Lung microvascular endothelial cell (primary cell): ENCODE data around the gene KCNMB2. TPM values are rescaled to one million over a fixed set of nuclear protein-coding genes. Genes with fewer than 3 reads are reported as not detected.
"Not testable (repeated sequence)": the region's sequence is repeated elsewhere in the genome, so short reads cannot be mapped to it uniquely, and the experiment has no call there.

Source experiments
- DNase-seq, 2 donors: peaks; one replicate each; pipeline versions ENCODE4 v3.0.0 to v3.0.0-alpha.2; 2010; ENCODE audit warnings: low read depth in 2 of 2
- total RNA-seq: library from RNA; depleted of rRNA; stranded (reverse); fragments of >200 nt; gene quantifications from 2 replicates; pipeline ENCODE4 v1.2.1, GENCODE V29; 2014

Gene KCNMB2
- not detected in 2 replicates for total RNA-seq

GRCh38 chr3:178536211-178537079, at the start of gene KCNMB2:
TSS of gene KCNMB2 (plus strand) at chr3:178536436.
- no peak for DNase-seq

- no peak for DNase-seq
These were observed 49.3 kb upstream of the KCNMB2 start for GRCh38 chr3:178486903-178487302.

- DNase-seq: no peak
These were observed 48.5 kb upstream of the KCNMB2 start for GRCh38 chr3:178487752-178488151.

- DNase-seq: no peak
These were observed 44.5 kb upstream of the KCNMB2 start for GRCh38 chr3:178491751-178492150.

- no peak for DNase-seq
These were observed 43.7 kb upstream of the KCNMB2 start for GRCh38 chr3:178492491-178492890.

- DNase-seq: no peak
These were observed 41.9 kb upstream of the KCNMB2 start for GRCh38 chr3:178494386-178494785.

GRCh38 chr3:178496911-178497310, 39.3 kb upstream of the KCNMB2 start:
- DNase-seq: no peak

- no peak for DNase-seq
These were observed 37.4 kb upstream of the KCNMB2 start for GRCh38 chr3:178498871-178499270.

GRCh38 chr3:178500631-178501030, 35.6 kb upstream of the KCNMB2 start:
- DNase-seq: no peak

- no peak for DNase-seq
These were observed 32.1 kb upstream of the KCNMB2 start for GRCh38 chr3:178504128-178504527.

- no peak for DNase-seq
These were observed 30.4 kb upstream of the KCNMB2 start for GRCh38 chr3:178505832-178506231.

- no peak for DNase-seq
These were observed 28.5 kb upstream of the KCNMB2 start for GRCh38 chr3:178507507-178508442.

GRCh38 chr3:178508443-178508825, 27.8 kb upstream of the KCNMB2 start:
- no peak for DNase-seq

GRCh38 chr3:178510496-178510895, 25.7 kb upstream of the KCNMB2 start:
- DNase-seq: no peak

GRCh38 chr3:178512647-178513046, 23.6 kb upstream of the KCNMB2 start:
- DNase-seq: peak in 1 of 2 donors; percentile 7

GRCh38 chr3:178513546-178514380, 22.5 kb upstream of the KCNMB2 start:
- no peak for DNase-seq

GRCh38 chr3:178514401-178514800, 21.8 kb upstream of the KCNMB2 start:
- DNase-seq: no peak

GRCh38 chr3:178515076-178515744, 21.0 kb upstream of the KCNMB2 start:
- not testable (repeated sequence) for DNase-seq

GRCh38 chr3:178517665-178518334, 18.4 kb upstream of the KCNMB2 start:
- no peak for DNase-seq

GRCh38 chr3:178518660-178519396, 17.4 kb upstream of the KCNMB2 start:
- DNase-seq: no peak
